ENCODE data around the gene CACNG8.

DNA sequence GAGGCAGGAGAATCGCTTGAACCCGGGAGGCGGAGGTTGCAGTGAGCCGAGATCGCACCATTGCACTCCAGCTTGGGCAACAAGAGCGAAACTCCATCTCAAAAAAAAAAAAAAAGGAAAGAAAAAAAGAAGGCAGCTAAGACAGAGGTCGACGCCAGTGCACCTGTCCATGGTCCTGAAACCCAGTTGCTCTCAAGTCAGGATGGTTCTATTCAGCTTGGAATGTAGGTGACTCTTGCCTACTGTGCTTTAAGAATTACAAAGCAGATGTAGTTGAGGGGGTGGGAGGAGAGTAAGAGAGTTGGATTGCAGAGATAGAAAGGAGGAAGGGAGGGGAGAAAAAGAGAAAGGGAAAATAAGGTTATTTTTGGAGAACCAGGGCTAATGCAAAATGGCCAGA, 35.0 kb upstream of the CACNG8 start:
- TF ChIP-seq, protein P1, sequence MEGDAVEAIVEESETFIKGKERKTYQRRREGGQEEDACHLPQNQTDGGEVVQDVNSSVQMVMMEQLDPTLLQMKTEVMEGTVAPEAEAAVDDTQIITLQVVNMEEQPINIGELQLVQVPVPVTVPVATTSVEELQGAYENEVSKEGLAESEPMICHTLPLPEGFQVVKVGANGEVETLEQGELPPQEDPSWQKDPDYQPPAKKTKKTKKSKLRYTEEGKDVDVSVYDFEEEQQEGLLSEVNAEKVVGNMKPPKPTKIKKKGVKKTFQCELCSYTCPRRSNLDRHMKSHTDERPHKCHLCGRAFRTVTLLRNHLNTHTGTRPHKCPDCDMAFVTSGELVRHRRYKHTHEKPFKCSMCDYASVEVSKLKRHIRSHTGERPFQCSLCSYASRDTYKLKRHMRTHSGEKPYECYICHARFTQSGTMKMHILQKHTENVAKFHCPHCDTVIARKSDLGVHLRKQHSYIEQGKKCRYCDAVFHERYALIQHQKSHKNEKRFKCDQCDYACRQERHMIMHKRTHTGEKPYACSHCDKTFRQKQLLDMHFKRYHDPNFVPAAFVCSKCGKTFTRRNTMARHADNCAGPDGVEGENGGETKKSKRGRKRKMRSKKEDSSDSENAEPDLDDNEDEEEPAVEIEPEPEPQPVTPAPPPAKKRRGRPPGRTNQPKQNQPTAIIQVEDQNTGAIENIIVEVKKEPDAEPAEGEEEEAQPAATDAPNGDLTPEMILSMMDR (IDR thresholded peaks at IDR 0.05; ENCODE audit: low read depth, low read length): no peak
- TF ChIP-seq POLR2A (IDR thresholded peaks at IDR 0.05; ENCODE audit: extremely low read depth, insufficient read length): no peak

Data from NB4 (cell line).